Mesothelial cell of epicardium (in vitro differentiated cells): ENCODE data around the gene TEX52. TPM values are rescaled to one million over a fixed set of nuclear protein-coding genes. Genes with fewer than 3 reads are reported as not detected.

Experiments
- DNase-seq, 2 experiments: peaks; one replicate each; pipeline ENCODE4 v3.0.0; 2021; ENCODE audit warnings: low spot score in 2 of 2; ENCODE audit not compliant: unreplicated experiment in 2 of 2
- H3K27ac Mint-ChIP-seq: 2 replicates; pipeline ENCODE4 v1.8.0; 2021; ENCODE audit warnings: mixed read lengths
- H3K27me3 Mint-ChIP-seq: 2 replicates; pipeline ENCODE4 v1.8.0; 2021; ENCODE audit warnings: low read depth, mixed read lengths
- H3K36me3 Mint-ChIP-seq: 2 replicates; pipeline ENCODE4 v1.8.0; 2021; ENCODE audit warnings: mixed read lengths
- H3K4me1 Mint-ChIP-seq: 2 replicates; pipeline ENCODE4 v1.8.0; 2021; ENCODE audit warnings: mixed read lengths
- H3K4me3 Mint-ChIP-seq: 2 replicates; pipeline ENCODE4 v1.8.0; 2021; ENCODE audit warnings: mild to moderate bottlenecking, moderate library complexity, mixed read lengths
- H3K9me3 Mint-ChIP-seq: 2 replicates; pipeline ENCODE4 v1.8.0; 2021; ENCODE audit warnings: mixed read lengths
- total RNA-seq: library from RNA; stranded (reverse); gene quantifications from 3 replicates; pipeline ENCODE4 v1.2.1, GENCODE V29; 2021
- TF ChIP-seq, protein P1 (sequence below): fragments of 200-600 bp; sonication (generic); IDR thresholded peaks from one replicate; pipeline ENCODE4 v1.5.0; 2021; ENCODE audit warnings: antibody characterized with exemption; ENCODE audit not compliant: unreplicated experiment

Gene TEX52
- total RNA-seq, 1 donor from 2014 or later: not detected

DNA sequence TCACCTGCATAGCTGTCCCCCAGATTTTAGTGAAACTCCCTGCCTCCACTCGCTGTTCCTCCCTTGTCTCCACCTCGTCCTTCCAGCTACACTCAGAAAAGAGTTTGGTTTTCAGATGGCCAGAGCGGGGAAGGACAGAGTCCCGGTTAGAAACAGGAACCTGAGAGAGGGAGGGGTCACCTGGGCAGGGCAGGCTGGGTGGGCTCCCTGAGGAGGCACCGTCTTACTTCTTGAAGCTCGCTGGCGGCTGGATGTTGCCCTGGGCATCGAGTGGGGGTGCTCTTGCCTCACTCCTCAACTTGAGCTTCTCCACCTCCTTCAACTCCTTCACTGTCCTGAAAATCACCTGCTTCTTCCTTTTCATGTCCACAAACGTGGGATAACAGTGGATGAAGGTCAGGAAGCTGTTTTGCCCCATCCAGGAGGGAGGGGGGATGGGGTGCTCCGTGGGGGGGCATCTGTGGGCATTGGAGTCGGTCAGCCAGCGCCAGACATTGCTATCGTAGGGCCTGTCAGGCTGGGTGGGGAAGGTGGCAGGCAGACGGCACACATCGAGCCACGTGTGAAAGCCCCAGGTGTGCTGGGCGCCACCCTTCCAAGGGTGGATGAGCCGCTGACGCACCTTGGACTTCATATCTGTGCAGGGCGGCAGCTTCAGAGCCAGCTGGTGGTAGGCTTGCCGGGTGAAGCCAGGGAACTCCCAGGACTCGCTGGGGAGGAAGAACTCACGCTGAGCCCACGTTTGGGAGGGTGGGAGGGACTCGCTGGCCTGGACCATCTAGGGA lies 2.0 kb downstream of the TEX52 start:
- Mint-ChIP-seq H3K27me3 (no peaks in the 10 kb centered on the region), H3K4me3 (no peak overlapping the region), H3K9me3 (no peaks in the 10 kb centered on the region), H3K36me3 (peaks cover 1% of the 10 kb centered on the region), H3K4me1 (peaks cover 5% of the 10 kb centered on the region), H3K27ac (no peak overlapping the region)
- TF ChIP-seq, protein P1, sequence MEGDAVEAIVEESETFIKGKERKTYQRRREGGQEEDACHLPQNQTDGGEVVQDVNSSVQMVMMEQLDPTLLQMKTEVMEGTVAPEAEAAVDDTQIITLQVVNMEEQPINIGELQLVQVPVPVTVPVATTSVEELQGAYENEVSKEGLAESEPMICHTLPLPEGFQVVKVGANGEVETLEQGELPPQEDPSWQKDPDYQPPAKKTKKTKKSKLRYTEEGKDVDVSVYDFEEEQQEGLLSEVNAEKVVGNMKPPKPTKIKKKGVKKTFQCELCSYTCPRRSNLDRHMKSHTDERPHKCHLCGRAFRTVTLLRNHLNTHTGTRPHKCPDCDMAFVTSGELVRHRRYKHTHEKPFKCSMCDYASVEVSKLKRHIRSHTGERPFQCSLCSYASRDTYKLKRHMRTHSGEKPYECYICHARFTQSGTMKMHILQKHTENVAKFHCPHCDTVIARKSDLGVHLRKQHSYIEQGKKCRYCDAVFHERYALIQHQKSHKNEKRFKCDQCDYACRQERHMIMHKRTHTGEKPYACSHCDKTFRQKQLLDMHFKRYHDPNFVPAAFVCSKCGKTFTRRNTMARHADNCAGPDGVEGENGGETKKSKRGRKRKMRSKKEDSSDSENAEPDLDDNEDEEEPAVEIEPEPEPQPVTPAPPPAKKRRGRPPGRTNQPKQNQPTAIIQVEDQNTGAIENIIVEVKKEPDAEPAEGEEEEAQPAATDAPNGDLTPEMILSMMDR: no peak
- no peak for DNase-seq

DNA sequence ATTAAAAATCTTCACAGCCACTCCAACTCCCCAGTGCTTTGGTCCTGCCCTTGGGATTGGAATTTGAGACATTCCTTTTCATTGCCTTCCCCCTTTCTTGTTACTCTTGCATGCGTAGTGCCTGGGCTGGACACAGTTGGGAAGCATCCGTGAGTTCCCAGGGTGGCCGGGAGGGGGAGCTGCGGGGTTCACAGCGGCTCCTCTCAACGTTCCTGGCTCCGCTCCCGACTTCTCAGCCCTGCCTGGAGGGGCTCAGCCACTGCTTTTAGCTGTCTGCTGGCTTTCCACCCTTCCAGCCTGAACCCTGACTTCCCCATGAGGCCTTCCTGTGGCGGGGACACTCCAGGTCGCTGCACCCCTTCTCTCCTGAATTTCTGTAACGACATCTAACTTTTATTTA lies 3.2 kb downstream of the TEX52 start:
- DNase-seq: peak; percentile 81 to 92
- peaks cover 5% of the 10 kb centered on the region for H3K4me1 Mint-ChIP-seq
- no peaks in the 10 kb centered on the region for H3K36me3 Mint-ChIP-seq
- no peak overlapping the region for H3K27ac Mint-ChIP-seq
- no peaks in the 10 kb centered on the region for H3K9me3 Mint-ChIP-seq
- H3K4me3 Mint-ChIP-seq: no peak overlapping the region
- H3K27me3 Mint-ChIP-seq: no peaks in the 10 kb centered on the region
- TF ChIP-seq, protein P1: peak; percentile 76

DNA sequence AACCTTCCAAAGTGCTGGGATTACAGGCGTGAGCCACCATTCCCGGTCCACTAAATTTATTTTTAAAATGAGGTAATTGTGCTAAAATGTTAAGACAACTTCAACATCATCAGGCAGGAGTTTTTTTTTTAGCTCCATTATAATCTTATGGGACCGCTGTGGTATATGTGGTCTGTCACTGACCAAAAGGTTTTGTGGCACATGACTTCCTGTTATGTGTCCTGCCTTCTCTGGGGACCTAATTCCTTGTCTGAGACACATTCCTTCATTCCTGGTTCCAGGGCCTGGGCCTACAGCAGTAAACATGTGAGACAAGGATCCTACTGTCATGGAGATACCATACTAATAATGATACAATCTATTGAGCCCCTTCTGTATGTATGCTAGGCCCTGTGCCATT lies 4.9 kb downstream of the TEX52 start:
- Mint-ChIP-seq H3K27ac (no peak overlapping the region), H3K27me3 (no peaks in the 10 kb centered on the region), H3K4me3 (no peak overlapping the region), H3K9me3 (no peaks in the 10 kb centered on the region), H3K36me3 (peaks cover 2% of the 10 kb centered on the region), H3K4me1 (peaks cover 5% of the 10 kb centered on the region)
- TF ChIP-seq, protein P1: no peak
- no peak for DNase-seq

DNA sequence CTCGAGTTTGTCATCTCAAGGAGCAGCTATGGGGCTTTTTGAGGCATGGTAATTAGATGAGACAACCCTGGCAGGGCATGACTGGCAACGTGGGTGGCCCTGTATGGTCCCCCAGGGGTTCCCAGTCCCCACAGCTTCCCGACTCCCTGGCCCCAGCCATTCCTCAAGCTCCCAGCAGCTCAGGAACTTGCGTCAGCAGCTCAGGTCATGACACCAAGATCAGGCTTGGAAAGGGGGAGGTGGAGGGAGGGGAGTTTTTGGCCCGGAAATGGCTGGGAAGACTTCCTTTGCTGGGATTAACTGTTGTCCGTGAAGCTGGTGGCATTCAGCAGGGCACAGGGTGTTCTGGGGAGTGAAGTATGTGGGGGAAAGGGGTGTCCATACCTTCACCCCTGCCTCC lies 11.6 kb downstream of the TEX52 start:
- Mint-ChIP-seq H3K27ac (no peak overlapping the region), H3K9me3 (no peaks in the 10 kb centered on the region), H3K27me3 (no peaks in the 10 kb centered on the region), H3K36me3 (peaks cover 4% of the 10 kb centered on the region), H3K4me1 (peaks cover 8% of the 10 kb centered on the region), H3K4me3 (no peak overlapping the region)
- TF ChIP-seq, protein P1: no peak
- no peak for DNase-seq

DNA sequence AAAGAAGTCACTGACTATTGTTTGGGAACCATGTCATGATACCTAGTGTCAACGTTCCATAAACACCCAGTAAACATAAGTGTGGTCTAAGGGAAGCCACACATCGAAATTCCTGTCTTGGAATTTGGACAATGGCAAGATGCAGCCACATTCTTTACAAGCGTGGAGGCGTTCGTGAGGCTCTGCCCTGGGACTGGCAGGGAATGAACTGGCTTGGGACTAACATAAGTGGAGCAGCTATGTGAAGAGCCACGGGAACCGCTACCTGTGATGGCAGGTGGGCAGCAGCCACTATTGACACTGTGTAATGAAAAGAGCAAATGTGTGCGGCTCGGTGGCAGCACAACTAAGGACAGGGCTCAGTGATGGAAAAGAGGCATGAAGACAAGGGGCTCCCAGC lies 12.1 kb downstream of the TEX52 start:
- no peak overlapping the region for H3K4me3 Mint-ChIP-seq

More for the DNA sequence above, 12.1 kb downstream of the TEX52 start:
- Mint-ChIP-seq H3K36me3 (peaks cover 4% of the 10 kb centered on the region), H3K4me1 (peaks cover 8% of the 10 kb centered on the region), H3K27ac (no peak overlapping the region), H3K27me3 (no peaks in the 10 kb centered on the region), H3K9me3 (no peaks in the 10 kb centered on the region)
- TF ChIP-seq, protein P1: no peak
- no peak for DNase-seq
